ENCODE results near the gene RYK. TPM values are rescaled to one million over a fixed set of nuclear protein-coding genes. Genes with fewer than 3 reads are reported as not detected.
"Not testable (repeated sequence)": the region's sequence is repeated elsewhere in the genome, so short reads cannot be mapped to it uniquely, and the experiment has no call there.

The RYK gene
- total RNA-seq (ENCODE audit: insufficient read depth, low replicate concordance), result 106 TPM

- peak; percentile 83 for DNase-seq (ENCODE audit: low spot score)
These were observed at the start of gene RYK for GRCh38 chr3:134250717-134251220. TSS of gene RYK (minus strand) at chr3:134250859. CDS start at chr3:134250654, 205 bp downstream.

- no peak for DNase-seq (ENCODE audit: low spot score)
These were observed 49.2 kb upstream of the RYK start for GRCh38 chr3:134299888-134300206.

- peak; percentile 68 for DNase-seq (ENCODE audit: low spot score)
These were observed 48.7 kb upstream of the RYK start for GRCh38 chr3:134299185-134299887.

GRCh38 chr3:134298249-134298648, 47.6 kb upstream of the RYK start:
- no peak for DNase-seq (ENCODE audit: low spot score)

- DNase-seq (ENCODE audit: low spot score), result no peak
These were observed 46.0 kb upstream of the RYK start for GRCh38 chr3:134296616-134297015.

GRCh38 chr3:134295930-134296329, 45.3 kb upstream of the RYK start:
- DNase-seq (ENCODE audit: low spot score), result no peak

- DNase-seq (ENCODE audit: low spot score), result no peak
These were observed 43.9 kb upstream of the RYK start for GRCh38 chr3:134294302-134295280.

GRCh38 chr3:134291319-134292254, 40.9 kb upstream of the RYK start:
- peak; percentile 95 for DNase-seq (ENCODE audit: low spot score)

- no peak for DNase-seq (ENCODE audit: low spot score)
These were observed 36.9 kb upstream of the RYK start for GRCh38 chr3:134287512-134287911.

GRCh38 chr3:134284438-134284837, 33.8 kb upstream of the RYK start:
- no peak for DNase-seq (ENCODE audit: low spot score)

- peak; percentile 66 for DNase-seq (ENCODE audit: low spot score)
These were observed 32.0 kb upstream of the RYK start for GRCh38 chr3:134282659-134283047.

- DNase-seq (ENCODE audit: low spot score), result no peak
These were observed 31.4 kb upstream of the RYK start for GRCh38 chr3:134281912-134282658.

GRCh38 chr3:134279466-134279865, 28.8 kb upstream of the RYK start:
- peak; percentile 94 for DNase-seq (ENCODE audit: low spot score)

GRCh38 chr3:134277066-134277660, 26.5 kb upstream of the RYK start:
- peak; percentile 30 for DNase-seq (ENCODE audit: low spot score)

GRCh38 chr3:134276086-134276485, 25.4 kb upstream of the RYK start:
- DNase-seq (ENCODE audit: low spot score), result no peak

- not testable (repeated sequence) for DNase-seq (ENCODE audit: low spot score)
These were observed 24.5 kb upstream of the RYK start for GRCh38 chr3:134275110-134275509.

- no peak for DNase-seq (ENCODE audit: low spot score)
These were observed 23.9 kb upstream of the RYK start for GRCh38 chr3:134274571-134274970.

- DNase-seq (ENCODE audit: low spot score), result no peak
These were observed 17.3 kb upstream of the RYK start for GRCh38 chr3:134267996-134268395.

- DNase-seq (ENCODE audit: low spot score), result no peak
These were observed 10.3 kb upstream of the RYK start for GRCh38 chr3:134260987-134261386.

- DNase-seq (ENCODE audit: low spot score), result no peak
These were observed 8.2 kb upstream of the RYK start for GRCh38 chr3:134258761-134259347.
